MCF 10A (cell line): ENCODE results near the gene MPL. TPM values are rescaled to one million over a fixed set of nuclear protein-coding genes. Genes with fewer than 3 reads are reported as not detected.
"Not testable (repeated sequence)": the region's sequence is repeated elsewhere in the genome, so short reads cannot be mapped to it uniquely, and the experiment has no call there.

ENCODE experiments used
- BruUV-seq: library from RNA; stranded (reverse); fragments of 400-500 nt; replicated peaks from 2 replicates; lab custom pipeline; 2021; lab: Mats Ljungman, UMichigan
- CTCF ChIA-PET: fragments of 300-600 bp; sonication (Branson Sonifier 250); formaldehyde crosslinking; extraction: SDS; loops from one replicate; lab custom pipeline; 2021; ENCODE audit warnings: antibody characterized with exemption, inconsistent platforms; lab: Yijun Ruan, JAX
- POLR2A ChIA-PET: fragments of 300-600, 350-650 bp; sonication (Branson Sonifier 250); formaldehyde crosslinking; extraction: SDS; loops from one replicate; lab custom pipeline; 2020; ENCODE audit warnings: antibody characterized with exemption, inconsistent platforms; lab: Yijun Ruan, JAX
- DNase-seq: peaks from one replicate; pipeline ENCODE4 v3.0.0-alpha.2; 2018; ENCODE audit not compliant: unreplicated experiment
- H3K27ac Mint-ChIP-seq: one replicate; pipeline ENCODE4 v1.8.0; 2022; ENCODE audit warnings: mild to moderate bottlenecking, low read depth, mixed read lengths; ENCODE audit not compliant: unreplicated experiment
- H3K27me3 Mint-ChIP-seq: one replicate; pipeline ENCODE4 v1.8.0; 2022; ENCODE audit warnings: mixed read lengths; ENCODE audit not compliant: insufficient read depth, unreplicated experiment
- H3K36me3 Mint-ChIP-seq: one replicate; pipeline ENCODE4 v1.8.0; 2022; ENCODE audit warnings: mild to moderate bottlenecking, moderate library complexity, mixed read lengths; ENCODE audit not compliant: insufficient read depth, unreplicated experiment
- H3K4me1 Mint-ChIP-seq: one replicate; pipeline ENCODE4 v1.8.0; 2022; ENCODE audit warnings: mixed read lengths; ENCODE audit not compliant: insufficient read depth, unreplicated experiment
- H3K4me3 Mint-ChIP-seq: one replicate; pipeline ENCODE4 v1.8.0; 2022; ENCODE audit warnings: mild to moderate bottlenecking, moderate library complexity, mixed read lengths; ENCODE audit not compliant: unreplicated experiment
- H3K9me3 Mint-ChIP-seq: one replicate; pipeline ENCODE4 v1.8.0; 2022; ENCODE audit warnings: mixed read lengths; ENCODE audit not compliant: unreplicated experiment
- intact Hi-C: fragments of 100-400 bp; cut with micrococcal nuclease; formaldehyde crosslinking; loops from 2 replicates; pipeline ENCODE4 v1.14.1; 2022
- total RNA-seq: library from RNA; stranded (reverse); gene quantifications from 2 replicates; pipeline ENCODE4 v1.2.3, GENCODE V29; 2022
- TF ChIP-seq, protein P1 (sequence below): fragments of 200-600 bp; IDR thresholded peaks from one replicate; pipeline ENCODE4 v1.8.0; 2022; ENCODE audit warnings: antibody characterized with exemption, mild to moderate bottlenecking; ENCODE audit not compliant: unreplicated experiment

MPL gene
- total RNA-seq, 1 experiment from 2014 or later: not detected

DNA sequence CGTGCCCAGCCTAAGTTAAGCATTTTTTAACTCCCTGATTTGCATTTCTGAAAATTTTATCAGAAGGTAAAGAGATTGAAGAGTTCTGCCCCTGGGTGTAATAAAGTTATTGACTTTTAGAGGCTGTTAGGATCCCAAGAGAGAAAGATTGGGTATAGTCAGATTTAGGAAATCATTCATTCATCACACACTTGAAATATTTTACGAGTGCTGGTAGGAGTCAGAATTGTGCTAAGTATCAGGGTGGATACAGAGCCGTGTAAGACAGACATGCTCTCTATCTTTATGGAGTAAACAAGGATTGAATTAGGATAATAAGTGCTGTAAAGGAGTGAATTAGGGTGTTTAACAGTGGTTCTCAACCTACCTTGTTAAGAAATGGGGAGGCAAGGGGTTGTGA, 55.1 kb downstream of the MPL start:
- DNase-seq: no peak
- Mint-ChIP-seq H3K4me1 (peaks cover 29% of the 10 kb centered on the region), H3K9me3 (no peaks in the 10 kb centered on the region), H3K36me3 (peaks cover 41% of the 10 kb centered on the region), H3K4me3 (no peak overlapping the region), H3K27ac (peak overlapping the region; percentile 82), H3K27me3 (no peaks in the 10 kb centered on the region)
- intact Hi-C loops: no loop called here
- POLR2A ChIA-PET: interaction anchor here (1.0 kb wide), 1 partner anchor 15 kb away, joined by 3 read pairs; no protein-coding TSS in a partner anchor
- TF ChIP-seq, protein P1, sequence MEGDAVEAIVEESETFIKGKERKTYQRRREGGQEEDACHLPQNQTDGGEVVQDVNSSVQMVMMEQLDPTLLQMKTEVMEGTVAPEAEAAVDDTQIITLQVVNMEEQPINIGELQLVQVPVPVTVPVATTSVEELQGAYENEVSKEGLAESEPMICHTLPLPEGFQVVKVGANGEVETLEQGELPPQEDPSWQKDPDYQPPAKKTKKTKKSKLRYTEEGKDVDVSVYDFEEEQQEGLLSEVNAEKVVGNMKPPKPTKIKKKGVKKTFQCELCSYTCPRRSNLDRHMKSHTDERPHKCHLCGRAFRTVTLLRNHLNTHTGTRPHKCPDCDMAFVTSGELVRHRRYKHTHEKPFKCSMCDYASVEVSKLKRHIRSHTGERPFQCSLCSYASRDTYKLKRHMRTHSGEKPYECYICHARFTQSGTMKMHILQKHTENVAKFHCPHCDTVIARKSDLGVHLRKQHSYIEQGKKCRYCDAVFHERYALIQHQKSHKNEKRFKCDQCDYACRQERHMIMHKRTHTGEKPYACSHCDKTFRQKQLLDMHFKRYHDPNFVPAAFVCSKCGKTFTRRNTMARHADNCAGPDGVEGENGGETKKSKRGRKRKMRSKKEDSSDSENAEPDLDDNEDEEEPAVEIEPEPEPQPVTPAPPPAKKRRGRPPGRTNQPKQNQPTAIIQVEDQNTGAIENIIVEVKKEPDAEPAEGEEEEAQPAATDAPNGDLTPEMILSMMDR: no peak
- CTCF ChIA-PET: interaction anchor here (0.6 kb wide), 1 partner anchor 1323 kb away, joined by 3 read pairs; no protein-coding TSS in a partner anchor
- no TSS peak for BruUV-seq

DNA sequence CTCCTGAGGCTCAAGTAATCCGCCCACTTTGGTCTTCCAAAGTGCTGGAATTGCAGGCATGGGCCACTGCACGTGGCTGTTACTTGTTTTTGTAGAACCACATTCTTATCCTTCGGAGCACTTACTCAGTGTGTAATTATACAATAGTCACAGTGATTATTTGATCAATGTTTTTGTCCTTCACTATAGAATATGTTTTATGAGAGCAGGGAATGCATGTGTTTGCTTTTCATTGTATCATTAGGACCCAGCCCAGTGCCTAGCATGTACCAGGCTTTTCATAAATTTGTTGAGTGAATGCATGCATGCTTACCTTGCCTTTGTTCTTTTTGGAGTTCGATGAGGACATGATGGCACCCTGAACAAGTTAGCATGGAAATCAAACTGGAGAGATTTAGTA, 57.9 kb downstream of the MPL start:
- Mint-ChIP-seq H3K27ac (no peak overlapping the region), H3K36me3 (peaks cover 34% of the 10 kb centered on the region), H3K27me3 (no peaks in the 10 kb centered on the region), H3K4me1 (peaks cover 10% of the 10 kb centered on the region), H3K4me3 (no peak overlapping the region), H3K9me3 (no peaks in the 10 kb centered on the region)
- intact Hi-C loops: no loop called here
- TF ChIP-seq, protein P1: no peak
- no TSS peak for BruUV-seq
- DNase-seq: no peak
- POLR2A ChIA-PET: interaction anchor here (0.9 kb wide), 1 partner anchor 255 kb away, joined by 3 read pairs; the partner anchor contains the start of gene KDM4A
- CTCF ChIA-PET: no interaction called here

DNA sequence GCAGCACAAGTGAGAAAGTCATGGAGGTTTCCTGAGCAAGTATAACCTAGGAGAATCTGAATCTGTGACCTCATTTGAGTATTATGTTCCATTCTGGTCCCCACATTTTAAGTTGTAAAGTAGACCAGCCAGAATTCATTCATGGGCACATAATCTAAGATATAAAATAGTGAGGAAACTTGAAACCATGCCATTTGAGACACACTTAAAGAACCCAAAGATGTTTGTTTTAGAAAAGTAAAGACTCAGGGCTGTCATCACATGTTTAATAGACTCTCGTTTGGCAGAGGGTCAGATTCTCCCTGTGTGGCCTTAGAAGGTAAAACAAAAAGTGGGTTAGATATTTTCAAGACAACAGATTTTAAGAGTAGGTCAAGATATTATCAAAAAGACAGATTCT, 58.4 kb downstream of the MPL start:
- no peak for DNase-seq
- Mint-ChIP-seq H3K27ac (no peak overlapping the region), H3K9me3 (no peaks in the 10 kb centered on the region), H3K4me1 (peaks cover 10% of the 10 kb centered on the region), H3K27me3 (no peaks in the 10 kb centered on the region), H3K36me3 (peaks cover 34% of the 10 kb centered on the region), H3K4me3 (no peak overlapping the region)
- BruUV-seq: no TSS peak
- intact Hi-C loops: no loop called here
- TF ChIP-seq, protein P1: no peak
- CTCF ChIA-PET: no interaction called here
- POLR2A ChIA-PET: no interaction called here

DNA sequence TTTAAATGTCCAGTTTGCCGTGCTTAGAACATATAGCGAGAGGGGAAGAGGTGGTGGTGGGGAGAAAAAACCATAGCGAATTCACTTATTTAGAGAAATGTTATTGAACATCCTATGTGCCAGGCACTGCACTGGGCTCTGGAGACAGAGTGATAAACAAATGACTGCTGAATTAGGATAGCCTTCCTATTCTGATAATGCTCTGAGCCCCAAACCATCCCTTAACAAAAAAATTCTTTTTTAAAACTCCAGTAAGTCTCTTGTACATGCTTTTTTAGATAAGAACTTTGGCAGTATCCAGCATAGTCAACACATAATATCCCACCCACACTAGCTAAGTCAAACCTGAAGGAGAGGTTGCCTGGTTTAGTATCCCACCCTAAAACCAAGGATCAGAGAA, 60.6 kb downstream of the MPL start:
- POLR2A ChIA-PET: no interaction called here

DNA sequence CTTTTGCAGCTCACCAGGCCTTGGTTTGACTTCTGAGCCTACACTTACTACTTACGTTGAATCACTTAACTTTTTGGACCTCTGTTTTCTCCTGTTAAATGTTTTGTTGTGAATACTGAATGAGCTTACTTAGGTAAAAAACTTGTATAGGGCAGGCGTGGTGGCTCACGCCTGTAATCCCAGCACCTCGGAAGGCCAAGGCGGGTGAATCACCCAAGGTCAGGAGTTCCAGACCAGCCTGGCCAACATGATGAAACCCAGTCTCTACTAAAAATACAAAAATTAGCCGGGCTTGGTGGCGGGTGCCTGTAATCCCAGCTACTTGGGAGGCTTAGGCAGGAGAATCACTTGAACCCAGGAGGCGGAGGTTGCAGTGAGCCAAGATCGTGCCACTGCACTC, 62.8 kb downstream of the MPL start:
- intact Hi-C loops, DNase-seq, H3K27ac Mint-ChIP-seq, BruUV-seq, H3K27me3 Mint-ChIP-seq, H3K9me3 Mint-ChIP-seq, H3K4me3 Mint-ChIP-seq: not testable (repeated sequence)
- CTCF ChIA-PET: interaction anchor here (0.6 to 1.5 kb wide), 3 partner anchors 11 to 16 kb away, joined by 3 to 6 read pairs (median 4); partner anchors contain the start of genes MED8 and SZT2
- POLR2A ChIA-PET: interaction anchor here (1.1 kb wide), 1 partner anchor 11 kb away, joined by 6 read pairs; the partner anchor contains the start of genes MED8 and SZT2
- H3K4me1 Mint-ChIP-seq: peaks cover 12% of the 10 kb centered on the region
- peaks cover 37% of the 10 kb centered on the region for H3K36me3 Mint-ChIP-seq

More for the DNA sequence above, 60.6 kb downstream of the MPL start:
- no peak overlapping the region for H3K27ac Mint-ChIP-seq
- intact Hi-C loops: no loop called here
- H3K4me3 Mint-ChIP-seq: no peak overlapping the region
- peaks cover 31% of the 10 kb centered on the region for H3K36me3 Mint-ChIP-seq
- H3K27me3 Mint-ChIP-seq: no peaks in the 10 kb centered on the region
- CTCF ChIA-PET: no interaction called here
- TF ChIP-seq, protein P1: no peak
- peaks cover 15% of the 10 kb centered on the region for H3K4me1 Mint-ChIP-seq
- BruUV-seq: no TSS peak
- no peaks in the 10 kb centered on the region for H3K9me3 Mint-ChIP-seq
- DNase-seq: no peak
